K562 (cell line): ENCODE measurements around the gene SLC16A12. TPM values are rescaled to one million over a fixed set of nuclear protein-coding genes. Genes with fewer than 3 reads are reported as not detected.

Experiments used
- ATAC-seq: fragments of 200-7000 bp; cut with Tn5 transposase; 3 replicates; pipeline ENCODE4 v1.9.1; 2020; ENCODE audit warnings: moderate library complexity
- BruUV-seq: library from RNA; stranded (reverse); fragments of 400-500 nt; replicated peaks from 2 replicates; lab custom pipeline; 2021; lab: Mats Ljungman, UMichigan
- CTCF ChIA-PET: fragments of 300-600 bp; formaldehyde crosslinking; extraction: SDS; loops from one replicate; lab custom pipeline; 2021; ENCODE audit warnings: low intra/inter-chr PET ratio; lab: Yijun Ruan, JAX
- POLR2A ChIA-PET: fragments of 300-600, 350-650 bp; sonication (Branson Sonifier 250); formaldehyde crosslinking; extraction: SDS; loops from one replicate; lab custom pipeline; 2021; ENCODE audit warnings: antibody characterized with exemption, inconsistent platforms; lab: Yijun Ruan, JAX
- DNase-seq, 4 experiments: peaks; one replicate each; pipeline versions ENCODE4 v3.0.0 to v3.0.0-alpha.2; 2011 to 2018; ENCODE audit warnings: low spot score in 3 of 4, mixed read lengths in 3 of 4; ENCODE audit errors: extremely low read depth in 1 of 4
- FAIRE-seq: peaks from 2 replicates; lab custom pipeline; 2011; peaks lifted over from hg19 to GRCh38; lab: Jason Lieb, UNC
- H2AFZ ChIP-seq: 2 replicates; pipeline ENCODE4 v1.6.0; 2011; ENCODE audit warnings: low read depth, low read length, control low read depth, inconsistent platforms
- H3K27ac ChIP-seq: fragments of 200-600 bp; 3 replicates; pipeline ENCODE4 v1.8.0; 2011; ENCODE audit warnings: low read depth, mild to moderate bottlenecking, control low read depth, inconsistent platforms, low read length, moderate library complexity, mixed read lengths; ENCODE audit errors: extremely low read depth
- H3K27me3 ChIP-seq, 2 experiments: fragments of 300-600 bp in 1 of 2; 2 replicates in 1 of 2; 3 replicates in 1 of 2; pipeline versions ENCODE4 v1.6.0 to v1.8.0; 2011; ENCODE audit warnings: inconsistent platforms in 2 of 2, low read length in 2 of 2, mild to moderate bottlenecking in 1 of 2, mixed read lengths in 1 of 2, moderate library complexity in 1 of 2; ENCODE audit not compliant: control insufficient read depth in 2 of 2, insufficient read depth in 2 of 2
- H3K36me3 ChIP-seq: fragments of 300-600 bp; 3 replicates; pipeline ENCODE4 v1.8.0; 2011; ENCODE audit warnings: mild to moderate bottlenecking, low read length, inconsistent platforms; ENCODE audit not compliant: control insufficient read depth, insufficient read depth
- H3K4me1 ChIP-seq, 2 experiments: fragments of 200-600 bp in 1 of 2; replicated peaks in 1 of 2; 2 replicates in 1 of 2; 3 replicates in 1 of 2; pipeline versions ENCODE4 v1.5.1 to v1.8.0; 2011; ENCODE audit warnings: inconsistent platforms in 2 of 2, low read length in 2 of 2, mild to moderate bottlenecking in 1 of 2, mixed read lengths in 1 of 2, moderate library complexity in 1 of 2; ENCODE audit not compliant: control insufficient read depth in 2 of 2, insufficient read depth in 2 of 2
- H3K4me2 ChIP-seq: 2 replicates; pipeline ENCODE4 v1.6.1; 2011; ENCODE audit warnings: low read length, control low read depth, inconsistent platforms, mixed read lengths; ENCODE audit not compliant: insufficient read depth
- H3K4me3 ChIP-seq: fragments of 200-600 bp; sonication (generic), shearing (Covaris generic); 2 replicates; pipeline ENCODE4 v1.5.1; 2016; ENCODE audit warnings: control low read depth, inconsistent platforms
- H3K79me2 ChIP-seq: fragments of 200-600 bp; 3 replicates; pipeline ENCODE4 v1.8.0; 2011; ENCODE audit warnings: low read length, inconsistent platforms; ENCODE audit not compliant: control insufficient read depth, insufficient read depth
- H3K9ac ChIP-seq, 2 experiments: 2 replicates each; pipeline versions ENCODE4 v1.6.0 to v1.6.1; 2011; ENCODE audit warnings: low read depth in 2 of 2, low read length in 2 of 2, control low read depth in 1 of 2, inconsistent platforms in 1 of 2, mild to moderate bottlenecking in 1 of 2, mixed read lengths in 1 of 2; ENCODE audit not compliant: insufficient read depth in 1 of 2
- H3K9me1 ChIP-seq: one replicate; pipeline ENCODE4 v1.6.0; 2011; ENCODE audit warnings: inconsistent platforms, mild to moderate bottlenecking, low read length, moderate library complexity; ENCODE audit not compliant: control insufficient read depth, insufficient read depth
- H3K9me3 ChIP-seq: replicated peaks from 2 replicates; pipeline ENCODE4 v1.5.1; 2011; ENCODE audit warnings: low read depth, low read length, inconsistent platforms; ENCODE audit not compliant: control insufficient read depth, insufficient read depth
- H4K20me1 ChIP-seq: replicated peaks from 2 replicates; pipeline ENCODE4 v1.6.1; 2011; ENCODE audit warnings: low read length, inconsistent platforms, mixed read lengths; ENCODE audit not compliant: control insufficient read depth, insufficient read depth
- ARID3A ChIP-seq: IDR thresholded peaks from 2 replicates; pipeline ENCODE4 v1.6.1; 2012; ENCODE audit warnings: low read depth, low read length, improper control_type of control experiment, borderline replicate concordance
- NFIC ChIP-seq: fragments of 450-650 bp; IDR thresholded peaks from 2 replicates; pipeline ENCODE4 v1.6.1; 2017; ENCODE audit warnings: mild to moderate bottlenecking, inconsistent platforms
- ZNF57 ChIP-seq: fragments of 450-650 bp; formaldehyde crosslinking; IDR thresholded peaks from 2 replicates; pipeline ENCODE4 v1.4.0; 2020; ENCODE audit warnings: mild to moderate bottlenecking, moderate library complexity
- ZNF584 ChIP-seq: fragments of 200-800 bp; sonication (Bioruptor generic); IDR thresholded peaks from 2 replicates; pipeline ENCODE4 v1.6.1; 2016; ENCODE audit warnings: low read depth, mild to moderate bottlenecking, missing genetic modification characterization, missing compliant biosample characterization
- WGBS: fragments of 100-300 bp; shearing (Covaris generic); methylation state at CpG from one replicate; pipeline ENCODE4 v1.1.6; 2016; ENCODE audit warnings: low coverage, mixed read lengths; ENCODE audit not compliant: insufficient coverage; ENCODE audit errors: missing lambda C conversion rate; 5-methylcytosine and 5-hydroxymethylcytosine counted together
- in situ Hi-C: fragments of 300-500 bp; cut with MboI; formaldehyde crosslinking; loops from 4 replicates; pipeline ENCODE4 v1.15.0; 2018; ENCODE audit warnings: inconsistent platforms, mixed read lengths
- intact Hi-C: fragments of 100-400 bp; cut with micrococcal nuclease; formaldehyde crosslinking; loops from 2 replicates; pipeline ENCODE4 v1.14.2; 2022
- polyA plus RNA-seq, 8 experiments: library from polyadenylated mRNA; depleted of rRNA in 4 of 8; stranded (reverse) in 5 of 8; unstranded in 3 of 8; fragments of >200 nt; fragmentation: Nextera tagmentation in 2 of 8; fragmentation: Illumina TruSeq in 1 of 8; extraction: Ambion mirVana in 2 of 8; extraction: Trizol in 1 of 8; gene quantifications; 2 replicates each; pipeline versions ENCODE4 v1.2.1 to v1.2.3, GENCODE V29; 2011 to 2014; ENCODE audit warnings: inconsistent platforms in 1 of 8, missing spikeins in 1 of 8
- total RNA-seq, 7 experiments: library from RNA; depleted of rRNA in 6 of 7; stranded (reverse); fragments of >200 nt in 6 of 7; fragmentation: Illumina TruSeq in 2 of 7; extraction: Trizol in 2 of 7; gene quantifications; 2 replicates each; pipeline versions ENCODE4 v1.2.1 to v1.2.3, GENCODE V29; 2011 to 2021; ENCODE audit warnings: low replicate concordance in 1 of 7
- TF ChIP-seq, protein P1 (sequence below), 3 experiments: IDR thresholded peaks in 2 of 3; conservative IDR thresholded peaks in 1 of 3; 2 replicates each; pipeline ENCODE4 v1.5.1; 2011 to 2012; ENCODE audit warnings: low read length in 3 of 3, mild to moderate bottlenecking in 3 of 3, control low read depth in 2 of 3, improper control_type of control experiment in 1 of 3, inconsistent platforms in 1 of 3, low read depth in 1 of 3, mixed read lengths in 1 of 3, moderate library complexity in 1 of 3; ENCODE audit not compliant: insufficient read depth in 2 of 3

Gene SLC16A12
- total and polyA plus RNA-seq, 9 of the 15 experiments (the other 6 are each of a cell fraction or from before 2014, with no cell fraction given) = not detected

- intact Hi-C loops (no loop called here), in situ Hi-C loops (no loop called here)
- Histone ChIP-seq H3K4me3 (no peak overlapping the region), H3K27me3 (no peaks in the 10 kb centered on the region), H4K20me1 (no peaks in the 10 kb centered on the region), H3K27ac (no peak overlapping the region), H3K9me3 (no peaks in the 10 kb centered on the region), H3K4me2 (no peak overlapping the region), H3K9me1 (no peaks in the 10 kb centered on the region), H3K9ac (no peak overlapping the region), H3K36me3 (no peaks in the 10 kb centered on the region), H3K4me1 (peaks cover 0 to 8% of the 10 kb centered on the region in 2 experiments; a peak in 3 of 5 replicates), H2AFZ (peak overlapping the region; percentile 40; the same call in 1 of the 2 replicates), H3K79me2 (no peaks in the 10 kb centered on the region)
- no TSS peak for BruUV-seq
- POLR2A ChIA-PET = no interaction called here
- ATAC-seq (no peak), FAIRE-seq (no peak), DNase-seq (no peak)
- WGBS = 35% methylated on average over 5 of the region's 5 CpGs
- TF ChIP-seq ZNF57 (no peak), NFIC (peak; percentile 60)
- CTCF ChIA-PET = no interaction called here
These were observed 144.7 kb downstream of the SLC16A12 start for GRCh38 chr10:89390476-89391225.

DNA sequence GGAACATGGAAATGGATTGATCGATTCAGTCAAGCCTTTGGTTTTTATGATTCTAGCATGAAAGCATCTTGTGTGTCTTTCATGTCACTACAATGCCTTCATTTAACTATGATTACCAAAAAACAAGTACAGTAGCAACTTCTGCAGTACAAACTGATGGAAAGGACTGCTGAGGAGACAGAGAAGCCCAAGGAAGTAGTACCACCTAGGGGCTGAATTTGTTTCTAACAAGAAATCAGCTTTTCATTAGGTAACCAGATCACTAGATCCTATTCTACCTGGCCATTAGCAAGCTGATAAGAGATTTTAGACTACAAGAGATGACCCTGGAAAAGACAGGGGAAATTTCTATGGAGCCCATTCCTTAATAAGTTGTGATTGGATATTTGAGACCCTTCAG lies 146.1 kb downstream of the SLC16A12 start:
- H3K79me2 ChIP-seq = no peaks in the 10 kb centered on the region
- DNase-seq (peak in 1 of 4 experiments; percentile 29), ATAC-seq (peak; percentile 59; the same call in 2 of the 3 replicates), FAIRE-seq (no peak)
- CTCF ChIA-PET = interaction anchor here (1.0 kb wide), 1 partner anchor 172 kb away, joined by 5 read pairs; no protein-coding TSS in a partner anchor
- POLR2A ChIA-PET = no interaction called here
- intact Hi-C loops (loop anchor here (1.0 kb wide), 1 partner anchor 96 kb away; no protein-coding TSS in a partner anchor), in situ Hi-C loops (no loop called here)
- H4K20me1 ChIP-seq = no peaks in the 10 kb centered on the region
- H3K9ac ChIP-seq = no peak overlapping the region
- H3K9me3 ChIP-seq = no peaks in the 10 kb centered on the region
- WGBS = 36% methylated on average over 1 of the region's 1 CpG
- H3K27me3 ChIP-seq = no peaks in the 10 kb centered on the region
- no peak overlapping the region for H2AFZ ChIP-seq
- no peaks in the 10 kb centered on the region for H3K36me3 ChIP-seq
- no peak overlapping the region for H3K27ac ChIP-seq
- no TSS peak for BruUV-seq
- no peak overlapping the region for H3K4me3 ChIP-seq
- peaks cover 0 to 8% of the 10 kb centered on the region in 2 experiments; a peak in 3 of 5 replicates for H3K4me1 ChIP-seq
- H3K4me2 ChIP-seq = no peak overlapping the region
- H3K9me1 ChIP-seq = no peaks in the 10 kb centered on the region
- TF ChIP-seq ZNF584 (CRISPR knock-in tag) (no peak), ARID3A (0 out of 2 replicates have a peak, but pooled peaks have one; percentile 12)
- TF ChIP-seq, protein P1, sequence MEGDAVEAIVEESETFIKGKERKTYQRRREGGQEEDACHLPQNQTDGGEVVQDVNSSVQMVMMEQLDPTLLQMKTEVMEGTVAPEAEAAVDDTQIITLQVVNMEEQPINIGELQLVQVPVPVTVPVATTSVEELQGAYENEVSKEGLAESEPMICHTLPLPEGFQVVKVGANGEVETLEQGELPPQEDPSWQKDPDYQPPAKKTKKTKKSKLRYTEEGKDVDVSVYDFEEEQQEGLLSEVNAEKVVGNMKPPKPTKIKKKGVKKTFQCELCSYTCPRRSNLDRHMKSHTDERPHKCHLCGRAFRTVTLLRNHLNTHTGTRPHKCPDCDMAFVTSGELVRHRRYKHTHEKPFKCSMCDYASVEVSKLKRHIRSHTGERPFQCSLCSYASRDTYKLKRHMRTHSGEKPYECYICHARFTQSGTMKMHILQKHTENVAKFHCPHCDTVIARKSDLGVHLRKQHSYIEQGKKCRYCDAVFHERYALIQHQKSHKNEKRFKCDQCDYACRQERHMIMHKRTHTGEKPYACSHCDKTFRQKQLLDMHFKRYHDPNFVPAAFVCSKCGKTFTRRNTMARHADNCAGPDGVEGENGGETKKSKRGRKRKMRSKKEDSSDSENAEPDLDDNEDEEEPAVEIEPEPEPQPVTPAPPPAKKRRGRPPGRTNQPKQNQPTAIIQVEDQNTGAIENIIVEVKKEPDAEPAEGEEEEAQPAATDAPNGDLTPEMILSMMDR (IDR thresholded peaks at IDR 0.05 in 2 of 3, conservative IDR thresholded peaks at IDR 0.05 in 1 of 3; ENCODE audit: insufficient read depth in 2 of 3, low read depth in 1 of 3, low read length in 3 of 3) = peak in 2 of 3 experiments; percentile 30 to 58; a peak in 2 of 6 replicates
